HL-60/S4 (cell line): Measurements from ENCODE around the gene EID2B.

Experiments used
- in situ Hi-C: fragments of 300-500 bp; cut with MboI; formaldehyde crosslinking; loops from 2 replicates; pipeline ENCODE4 v1.14.3; 2022; ENCODE audit warnings: low sequenced_read_pairs

Gene EID2B

GRCh38 chr19:39539165-39539517 is 6.5 kb upstream of the EID2B start:
- in situ Hi-C loops: loop anchor here (25.0 kb wide), 1 partner anchor 427 kb away; no protein-coding TSS in a partner anchor

DNA sequence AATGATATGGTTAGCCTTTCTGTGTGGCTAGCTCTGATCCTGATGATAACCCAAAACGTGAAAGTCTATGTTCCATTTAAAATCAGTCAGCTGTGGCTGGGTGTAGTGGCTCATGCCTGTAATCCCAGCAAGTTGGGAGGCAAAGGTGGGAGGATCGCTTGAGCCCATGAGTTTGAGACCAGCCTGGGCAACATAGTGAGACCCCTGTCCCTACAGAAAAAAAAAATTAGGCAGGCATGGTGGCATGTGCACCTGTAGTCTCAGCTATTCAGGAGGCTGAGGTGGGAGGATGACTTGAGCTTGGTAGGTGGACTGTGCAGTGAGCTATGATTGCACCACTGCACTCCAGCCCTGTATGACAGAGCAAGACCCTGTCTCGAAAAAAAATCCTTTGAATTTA is 1.1 kb upstream of the EID2B start:
- in situ Hi-C loops: loop anchor here (25.0 kb wide), 1 partner anchor 421 kb away; no protein-coding TSS in a partner anchor

- in situ Hi-C loops: loop anchor here (25.0 kb wide), 1 partner anchor 421 kb away; no protein-coding TSS in a partner anchor
Measured at GRCh38 chr19:39533003-39533512, 406 bp upstream of the EID2B start.

- in situ Hi-C loops: loop anchor here (25.0 kb wide), 1 partner anchor 420 kb away; no protein-coding TSS in a partner anchor
Measured at GRCh38 chr19:39531834-39532232, 819 bp downstream of the EID2B start.

- in situ Hi-C loops: loop anchor here (25.0 kb wide), 1 partner anchor 413 kb away; no protein-coding TSS in a partner anchor
Measured at GRCh38 chr19:39525205-39525604, 7.4 kb downstream of the EID2B start.

DNA sequence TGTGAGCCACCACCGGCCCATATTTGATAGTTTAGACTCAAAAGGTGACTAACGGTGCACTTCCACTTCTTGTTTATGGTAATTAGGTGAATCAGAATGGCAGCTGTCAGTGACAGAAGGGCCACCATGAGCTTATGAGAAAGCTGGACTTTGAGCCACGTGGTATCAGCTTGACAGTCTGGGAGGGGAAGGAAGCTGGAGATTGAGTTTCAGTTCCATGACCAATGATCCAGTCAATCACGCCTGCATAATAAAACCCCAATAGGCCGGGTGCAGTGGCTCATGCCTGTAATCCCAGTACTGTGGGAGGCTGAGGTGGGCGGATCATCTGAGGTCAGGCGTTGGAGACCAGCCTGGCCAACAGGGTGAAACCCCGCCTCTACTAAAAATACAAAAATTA is 8.2 kb downstream of the EID2B start:
- in situ Hi-C loops: no loop called here

GRCh38 chr19:39520541-39521484 is 11.8 kb downstream of the EID2B start:
- in situ Hi-C loops: no loop called here

DNA sequence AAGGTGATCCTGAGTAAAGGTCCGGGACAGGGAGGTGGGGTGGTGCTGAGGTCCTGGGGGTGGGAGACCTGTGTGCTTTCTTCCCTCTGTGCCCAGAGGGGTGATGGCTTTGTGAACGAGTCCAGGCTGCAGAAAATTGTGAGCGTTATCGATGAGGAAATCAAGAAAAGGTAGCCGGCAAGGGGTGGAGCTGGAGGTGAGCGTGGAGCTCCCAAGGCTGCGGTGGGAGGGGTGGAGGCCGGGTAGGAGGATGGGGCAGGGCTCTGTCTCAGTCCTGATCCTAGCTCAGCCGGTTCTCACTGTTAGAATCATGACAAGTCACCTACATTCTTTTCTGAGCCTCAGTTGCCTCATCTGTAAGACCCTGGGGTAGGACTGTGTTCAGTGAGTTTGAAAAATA is 13.7 kb downstream of the EID2B start:
- in situ Hi-C loops: no loop called here

DNA sequence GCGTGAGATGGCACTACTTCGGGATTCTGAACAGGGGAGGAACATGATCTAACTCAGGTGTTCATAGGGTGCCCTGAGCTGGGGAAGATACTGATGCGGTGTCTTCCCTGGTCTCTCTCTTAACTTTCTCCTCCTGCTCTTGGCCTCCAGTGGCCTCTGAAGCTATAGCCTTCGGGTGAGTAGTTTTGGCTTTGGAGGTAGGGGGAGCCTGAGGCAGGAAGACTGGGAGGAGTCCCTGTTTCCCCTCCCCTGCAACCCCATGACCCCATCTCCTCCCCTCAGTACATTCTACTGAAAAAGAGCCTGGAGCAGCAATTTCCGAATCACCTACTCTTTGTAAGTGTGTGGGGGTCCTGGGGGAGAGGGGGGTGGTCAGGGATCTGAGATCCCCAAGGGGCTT is 14.2 kb downstream of the EID2B start:
- in situ Hi-C loops: no loop called here

DNA sequence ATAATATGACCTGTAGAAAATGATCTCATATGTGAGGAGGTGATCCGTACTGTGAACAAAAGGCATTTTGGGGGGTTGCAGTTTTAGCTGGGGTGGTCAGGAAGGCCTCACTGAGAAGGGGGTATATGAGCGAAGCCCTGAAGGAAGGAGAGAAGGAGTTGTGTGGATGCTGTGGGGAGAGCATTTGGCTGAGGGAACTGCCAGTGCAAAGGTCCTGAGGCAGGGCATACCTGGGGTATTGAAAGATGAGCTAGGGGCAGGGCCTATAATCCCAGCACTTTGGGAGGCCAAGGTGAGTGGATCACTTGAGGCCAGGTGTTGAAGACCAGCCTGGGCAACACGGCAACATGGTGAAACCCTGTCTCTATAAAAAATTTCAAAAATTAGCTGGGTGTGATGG is 15.2 kb downstream of the EID2B start:
- in situ Hi-C loops: no loop called here

- in situ Hi-C loops: no loop called here
Measured at GRCh38 chr19:39516270-39516669, 16.4 kb downstream of the EID2B start.

DNA sequence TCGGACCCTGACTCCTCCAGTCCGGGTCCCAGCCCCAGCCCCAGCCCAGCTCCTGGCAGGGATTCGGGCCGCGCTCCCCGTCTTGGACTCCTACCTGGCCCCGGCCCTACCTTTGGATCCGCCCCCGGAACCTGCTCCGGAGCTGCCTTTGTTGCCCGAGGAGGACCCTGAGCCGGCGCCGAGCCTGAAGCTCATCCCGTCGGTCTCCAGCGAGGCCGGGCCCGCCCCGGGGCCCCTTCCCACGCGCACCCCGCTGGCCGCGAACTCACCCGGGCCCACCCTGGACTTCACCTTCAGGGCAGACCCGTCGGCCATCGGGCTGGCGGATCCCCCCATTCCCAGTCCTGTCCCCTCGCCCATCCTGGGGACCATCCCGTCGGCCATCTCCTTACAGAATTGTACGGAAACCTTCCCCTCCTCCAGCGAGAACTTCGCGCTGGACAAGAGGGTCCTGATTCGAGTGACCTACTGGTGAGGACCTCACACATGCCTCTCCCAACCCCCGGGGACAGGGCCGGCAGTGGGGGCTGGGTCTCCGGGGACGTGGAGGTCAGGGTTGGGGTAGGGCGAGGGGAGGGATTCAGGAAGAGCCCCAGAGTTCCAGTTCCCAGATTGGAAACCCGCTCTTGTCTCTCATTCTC is 17.0 kb downstream of the EID2B start:
- in situ Hi-C loops: no loop called here

GRCh38 chr19:39514840-39515550 is 17.7 kb downstream of the EID2B start, which contains the start of gene SELENOV:
TSS of gene SELENOV (plus strand) at chr19:39515139. CDS start at chr19:39515213, 74 bp downstream.
- in situ Hi-C loops: no loop called here

DNA sequence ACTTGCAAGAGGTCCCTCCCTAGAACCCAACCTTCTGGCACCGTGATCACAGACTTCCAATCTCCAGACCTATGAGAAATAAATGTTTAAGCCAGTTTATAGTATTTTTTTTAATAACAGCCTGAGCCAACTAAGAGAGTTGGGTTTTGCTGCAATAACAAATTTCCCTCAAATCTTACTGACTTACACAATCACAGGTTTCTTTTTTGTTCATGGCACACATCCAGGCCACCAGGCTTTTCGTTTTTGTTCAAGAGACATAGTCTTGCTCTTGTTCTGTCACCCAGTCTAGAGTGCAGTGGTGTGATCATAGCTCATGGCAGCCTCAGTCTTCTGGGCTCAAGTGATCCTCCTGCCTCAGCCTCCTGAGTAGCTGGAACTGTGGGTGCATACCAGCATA is 19.7 kb downstream of the EID2B start:
- in situ Hi-C loops: no loop called here

DNA sequence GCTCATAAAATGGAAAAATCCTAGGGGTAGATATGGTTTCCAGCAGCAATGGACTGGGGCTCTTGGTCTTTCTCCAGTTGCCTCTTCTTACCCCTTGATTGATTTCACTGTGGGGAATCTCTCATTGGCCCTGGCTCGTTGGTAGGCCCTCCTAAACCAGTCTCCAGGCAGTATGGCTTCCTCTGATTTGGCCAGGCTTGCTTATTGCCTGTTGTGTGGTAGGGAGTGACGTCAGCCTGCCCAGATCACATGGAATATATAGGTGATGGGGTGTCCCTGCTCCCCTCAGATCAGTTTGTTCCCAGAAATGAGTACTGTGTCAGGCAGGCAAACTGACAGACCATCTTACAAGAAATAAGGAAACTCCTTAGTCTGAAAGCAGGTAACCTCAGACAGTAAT is 23.4 kb downstream of the EID2B start:
- in situ Hi-C loops: no loop called here

DNA sequence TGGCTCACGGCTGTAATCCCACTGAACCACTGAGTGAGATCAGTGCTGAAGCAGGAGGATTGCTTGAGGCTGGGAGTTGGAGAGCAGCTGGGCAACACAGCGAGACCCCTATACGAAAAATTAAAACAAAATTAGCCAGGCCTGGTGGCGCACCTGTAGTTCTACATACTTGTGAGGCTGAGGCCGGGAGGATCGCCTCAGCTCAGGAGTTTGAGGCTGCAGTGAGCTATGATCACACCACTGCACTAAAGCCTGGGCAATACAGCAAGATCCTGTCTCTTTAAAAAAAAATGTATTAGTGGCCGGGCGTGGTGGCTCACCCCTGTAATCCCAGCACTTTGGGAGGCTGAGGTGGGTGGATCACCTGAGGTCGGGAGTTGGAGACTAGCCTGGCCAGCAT is 24.0 kb downstream of the EID2B start:
- in situ Hi-C loops: no loop called here

- in situ Hi-C loops: no loop called here
Measured at GRCh38 chr19:39507715-39508364, 24.8 kb downstream of the EID2B start.

- in situ Hi-C loops: no loop called here
Measured at GRCh38 chr19:39506944-39507714, 25.5 kb downstream of the EID2B start.

- in situ Hi-C loops: no loop called here
Measured at GRCh38 chr19:39506598-39506943, 26.1 kb downstream of the EID2B start.
